Activated CD4-positive, alpha-beta T cell treated with anti-CD3 and anti-CD28 coated beads, Interleukin-2, amount 50 U/mL, for 4 hours (primary cell): ENCODE data around the gene KCTD4.
"Not testable (repeated sequence)": the region's sequence is repeated elsewhere in the genome, so short reads cannot be mapped to it uniquely, and the experiment has no call there.

Experiments used
- DNase-seq, 2 experiments: peaks; one replicate each; pipeline ENCODE4 v3.0.0-alpha.2; 2020

Gene KCTD4

DNA sequence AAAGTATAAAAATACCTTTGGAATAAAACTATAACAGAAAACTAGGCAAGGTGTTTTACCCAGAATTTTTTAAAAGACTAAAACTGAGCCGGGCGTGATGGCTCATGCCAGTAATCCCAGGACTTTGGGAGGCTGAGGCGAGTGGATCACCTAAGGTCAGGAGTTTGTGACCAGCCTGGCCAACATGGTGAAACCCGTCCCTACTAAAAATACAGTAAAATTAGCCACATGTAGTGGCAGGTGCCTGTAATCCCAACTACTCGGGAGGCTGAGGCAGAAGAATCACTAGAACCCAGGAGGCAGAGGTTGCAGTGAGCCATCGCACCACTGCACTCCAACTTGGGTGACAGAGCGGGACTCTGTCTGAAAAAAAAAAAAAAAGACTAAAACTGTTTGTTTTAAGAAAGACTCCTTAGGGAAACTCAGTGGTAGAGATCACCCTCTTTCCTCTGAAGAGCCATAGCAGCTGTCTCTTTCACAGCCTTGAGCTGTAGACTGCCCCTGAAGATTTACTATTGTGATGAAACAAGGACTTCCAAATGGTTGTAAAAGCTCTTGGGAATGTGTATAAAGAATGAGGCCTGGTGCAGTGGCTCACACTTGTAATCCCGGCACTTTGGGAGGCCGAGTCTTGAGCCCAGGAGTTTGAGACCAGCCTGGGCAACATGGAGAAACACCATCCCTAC, 14.7 kb upstream of the KCTD4 start:
- no peak for DNase-seq

DNA sequence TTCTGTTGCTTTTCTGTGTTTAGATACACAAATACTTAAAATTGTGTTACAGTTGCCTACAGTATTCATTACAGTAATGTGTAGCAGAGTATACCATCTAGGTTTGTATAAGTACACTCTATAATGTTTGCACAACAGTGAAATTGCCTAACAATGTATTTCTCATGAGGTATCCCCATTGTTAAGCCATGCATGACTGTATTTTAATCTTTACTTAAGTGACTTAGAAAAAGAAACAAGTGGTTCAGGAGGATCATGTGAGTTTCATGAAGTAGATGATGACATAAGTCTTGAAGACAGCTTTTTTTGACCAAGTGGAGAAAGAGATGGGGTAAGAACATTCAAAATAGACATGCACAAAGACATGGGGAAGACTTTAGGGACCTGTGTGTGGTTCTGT, 8.4 kb upstream of the KCTD4 start:
- DNase-seq: no peak

DNA sequence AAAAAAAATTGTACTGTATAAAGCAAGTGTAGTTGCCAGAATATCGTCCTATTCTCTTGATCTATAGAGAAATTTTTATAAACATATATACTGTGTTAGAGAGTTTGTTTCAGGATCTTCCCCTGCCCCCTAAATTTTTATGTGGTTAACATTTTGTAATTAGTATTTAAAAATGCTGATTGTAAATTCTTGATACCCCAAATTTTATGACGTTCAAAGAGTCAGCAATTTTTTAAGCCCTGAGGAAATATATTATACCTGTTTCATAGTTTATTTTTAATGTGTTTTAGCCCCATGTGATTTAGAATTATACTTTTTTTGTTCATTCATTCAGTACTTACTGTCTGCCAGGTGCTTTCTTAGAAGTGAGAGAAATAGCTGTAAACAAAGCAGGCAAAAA, 7.3 kb upstream of the KCTD4 start:
- DNase-seq: no peak

DNA sequence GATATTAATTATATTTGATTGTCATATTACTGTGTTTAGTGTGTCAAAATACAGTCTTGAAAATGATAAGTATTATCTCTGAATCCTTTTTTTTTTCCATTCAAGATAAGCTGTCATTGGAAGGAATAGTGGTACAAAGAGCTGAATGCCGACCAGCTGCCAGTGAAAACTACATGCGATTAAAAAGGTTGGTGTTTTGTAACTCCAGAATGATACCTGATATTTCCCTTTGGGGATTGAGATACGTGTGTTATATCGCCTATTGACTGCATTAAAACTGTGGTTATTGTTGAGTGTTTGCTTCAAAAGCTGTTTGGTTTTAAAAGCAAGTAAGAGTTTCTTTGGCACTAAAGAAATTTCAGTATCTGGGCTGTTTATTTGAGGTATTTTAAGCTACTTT, 6.5 kb upstream of the KCTD4 start:
- no peak for DNase-seq

DNA sequence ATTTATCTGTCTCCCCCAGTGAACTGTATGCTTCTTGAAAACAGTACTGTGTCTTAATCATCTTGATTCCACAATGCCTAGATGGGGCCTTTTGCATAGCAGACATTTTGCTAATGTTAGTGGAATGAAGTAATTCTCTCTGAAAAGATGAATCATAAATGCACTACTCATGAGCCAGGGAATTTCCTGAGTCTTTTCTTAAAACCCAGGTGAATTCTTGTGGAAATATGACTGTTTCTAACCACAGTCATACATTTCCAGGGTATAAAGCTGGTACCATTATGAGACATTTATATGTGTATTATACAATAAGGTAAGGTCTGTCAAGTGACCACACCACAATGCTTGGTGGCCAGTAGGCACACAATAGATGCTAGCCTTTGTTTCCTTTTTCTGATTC, 5.5 kb upstream of the KCTD4 start:
- no peak for DNase-seq

DNA sequence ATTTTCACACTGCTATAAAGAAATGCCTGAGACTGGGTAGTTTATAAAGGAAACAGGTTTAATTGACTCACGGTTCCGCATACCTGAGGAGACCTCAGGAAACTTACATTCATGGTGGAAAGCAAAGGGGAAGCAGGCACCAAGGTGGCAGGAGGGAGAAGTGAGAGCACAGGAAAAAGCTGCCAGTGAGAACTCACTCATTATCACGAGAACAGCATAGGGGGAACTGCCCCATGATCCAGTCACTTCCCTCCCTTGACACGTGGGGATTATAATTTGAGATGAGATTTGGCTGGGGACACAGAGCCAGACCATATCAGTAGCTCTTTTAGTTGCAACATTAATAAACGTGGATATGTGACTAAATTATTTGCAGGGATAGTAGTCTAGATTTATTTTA, 4.3 kb upstream of the KCTD4 start:
- no peak for DNase-seq

DNA sequence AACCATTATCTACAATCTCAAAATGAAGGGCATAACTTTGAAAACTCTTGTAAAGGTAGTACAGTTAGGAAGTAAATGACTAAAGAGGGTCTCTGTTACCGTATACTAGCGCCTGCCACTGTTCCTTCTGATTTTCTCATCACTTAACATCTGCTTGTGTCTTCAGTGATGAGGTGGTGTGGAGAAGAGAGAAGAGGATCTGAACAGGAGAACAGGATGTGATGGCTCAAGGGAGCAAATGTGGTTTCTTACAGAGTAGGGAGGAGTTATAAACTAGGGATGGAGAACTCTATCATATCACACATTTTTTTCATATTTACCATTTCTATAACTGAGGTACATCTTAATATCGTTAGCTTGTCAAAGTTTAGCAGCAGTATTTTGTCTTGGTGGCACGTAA, 1.1 kb downstream of the KCTD4 start:
- no peak for DNase-seq

DNA sequence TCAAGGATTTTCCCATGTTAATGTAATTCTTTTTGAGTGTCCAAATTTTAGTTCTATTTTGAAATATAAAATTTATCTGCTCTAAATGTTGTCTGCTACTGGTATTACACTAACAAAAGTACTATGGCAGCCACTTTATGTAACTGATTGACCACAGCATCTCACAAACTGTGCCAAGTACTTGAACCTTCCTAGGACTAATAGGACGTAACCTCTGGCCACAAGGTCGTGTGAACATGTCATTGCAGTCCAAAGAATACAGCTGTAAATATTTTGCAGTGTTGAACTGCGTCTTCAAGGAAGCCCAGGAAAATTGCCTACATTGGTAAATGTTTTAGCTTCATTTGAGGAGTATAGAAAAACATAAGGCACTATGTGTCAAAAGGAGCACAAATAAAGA, 1.9 kb downstream of the KCTD4 start:
- no peak for DNase-seq

DNA sequence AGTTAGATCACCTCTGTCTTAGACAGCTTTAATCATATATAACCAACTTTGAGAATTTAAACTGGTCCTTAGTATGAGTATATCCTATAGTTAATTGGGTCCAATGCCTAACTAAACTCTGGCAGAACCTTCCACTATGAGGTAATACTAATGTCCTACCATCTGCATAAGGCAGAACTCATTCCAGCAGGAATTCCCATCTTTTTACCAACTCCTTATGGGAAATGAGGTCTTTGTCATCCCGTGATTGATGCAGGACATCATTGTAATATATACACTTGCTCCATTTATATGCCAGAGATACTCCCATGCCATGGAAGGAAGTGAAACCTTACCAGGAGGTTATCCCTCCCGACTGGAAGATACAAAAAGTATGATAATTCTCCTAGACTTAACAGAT, 2.8 kb downstream of the KCTD4 start:
- no peak for DNase-seq

DNA sequence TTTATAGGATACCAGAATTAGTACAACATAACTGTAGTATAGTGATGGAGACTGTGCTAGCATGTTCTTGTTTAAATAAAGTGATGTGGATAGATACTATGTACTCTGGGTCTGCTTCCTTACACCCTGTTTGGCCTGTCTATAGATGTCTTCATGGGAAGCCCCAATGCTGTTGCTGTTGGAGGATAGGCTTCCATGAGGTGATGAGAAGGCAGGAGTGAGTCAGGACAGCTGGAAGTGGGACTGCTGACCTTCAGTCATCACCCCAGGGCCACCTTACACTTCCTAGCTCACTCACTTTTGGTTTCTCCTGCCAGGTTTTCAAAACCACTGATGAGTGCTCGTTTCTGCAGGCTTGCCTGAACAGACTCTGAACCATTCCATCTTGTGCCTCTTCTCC, 4.2 kb downstream of the KCTD4 start:
- DNase-seq: no peak

DNA sequence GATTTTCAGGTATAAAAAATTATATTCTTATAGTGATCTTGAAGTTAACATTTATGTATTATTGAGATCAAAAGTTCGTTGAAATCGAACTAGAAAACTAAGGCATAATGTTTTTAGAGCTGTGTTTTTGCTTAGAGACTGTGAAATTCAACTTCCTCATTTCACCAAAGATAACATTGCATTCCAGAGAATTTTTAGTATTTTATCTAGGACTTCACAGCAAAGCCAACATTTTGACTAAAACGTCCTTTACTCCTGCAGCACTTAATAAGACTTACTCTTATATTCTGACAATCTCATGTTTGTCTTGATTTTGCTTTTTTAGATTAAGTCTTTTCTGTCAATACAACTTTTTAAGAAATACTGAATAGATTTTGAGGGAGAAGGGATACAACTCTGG, 4.7 kb downstream of the KCTD4 start:
- DNase-seq: no peak

DNA sequence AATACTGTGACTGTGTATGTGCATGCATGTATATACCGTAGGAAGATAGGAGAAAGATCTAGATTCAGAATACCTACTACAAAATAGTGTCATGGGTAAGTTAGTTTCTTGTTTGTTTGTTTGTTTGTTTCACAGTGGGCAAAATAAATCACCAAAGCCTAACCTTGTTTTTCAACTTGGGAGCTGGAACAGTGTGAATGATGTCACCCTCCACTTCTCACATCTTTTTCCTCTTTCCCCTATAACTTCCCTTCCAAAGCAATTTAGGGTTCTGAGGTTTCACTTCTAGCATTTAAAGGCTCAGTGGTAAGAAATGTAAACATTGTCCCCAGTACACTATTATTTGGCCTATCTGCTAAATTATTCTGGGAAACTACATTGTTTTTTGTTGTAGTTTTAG, 5.4 kb downstream of the KCTD4 start:
- DNase-seq: no peak

DNA sequence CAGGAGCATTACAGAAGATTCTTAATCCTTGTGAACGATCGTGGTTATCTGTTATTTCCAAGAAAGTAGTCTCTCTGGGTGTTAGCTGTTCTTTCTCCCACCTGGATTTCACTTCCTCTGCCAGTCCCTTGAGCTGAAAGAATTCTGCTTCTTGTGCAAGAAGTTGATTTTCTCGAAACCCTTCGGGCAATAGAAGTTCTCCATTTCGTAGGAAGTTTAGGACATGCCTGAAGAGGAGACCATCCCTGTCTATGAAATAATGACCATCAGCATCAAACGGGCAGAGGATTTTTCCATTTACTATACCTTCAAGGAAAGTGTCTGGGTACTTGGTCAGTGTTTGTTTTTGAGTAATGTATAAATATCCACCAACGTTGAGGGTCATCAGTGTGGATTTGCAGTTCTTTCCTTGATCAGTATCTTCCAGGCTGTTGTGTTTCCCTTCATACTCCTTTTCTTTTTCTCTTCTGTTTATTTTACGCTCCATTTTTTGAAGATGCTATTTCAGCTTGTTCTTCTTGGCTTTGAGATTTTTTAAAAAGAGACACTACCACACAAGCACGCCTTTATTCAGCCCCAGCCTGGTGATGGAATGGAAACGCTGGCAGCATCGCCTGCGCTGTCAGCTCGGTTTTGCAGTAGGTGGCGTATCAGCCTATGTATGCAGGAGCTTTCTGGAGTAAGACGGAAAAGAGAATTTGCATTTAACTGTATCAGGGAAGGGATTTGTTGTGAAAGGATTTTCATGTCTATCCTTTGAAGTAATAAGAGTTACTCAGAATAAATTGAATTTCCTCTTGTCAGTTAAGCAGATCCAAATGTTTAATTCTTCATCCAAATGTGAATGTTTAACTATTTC, 6.5 kb downstream of the KCTD4 start:
- DNase-seq: no peak

DNA sequence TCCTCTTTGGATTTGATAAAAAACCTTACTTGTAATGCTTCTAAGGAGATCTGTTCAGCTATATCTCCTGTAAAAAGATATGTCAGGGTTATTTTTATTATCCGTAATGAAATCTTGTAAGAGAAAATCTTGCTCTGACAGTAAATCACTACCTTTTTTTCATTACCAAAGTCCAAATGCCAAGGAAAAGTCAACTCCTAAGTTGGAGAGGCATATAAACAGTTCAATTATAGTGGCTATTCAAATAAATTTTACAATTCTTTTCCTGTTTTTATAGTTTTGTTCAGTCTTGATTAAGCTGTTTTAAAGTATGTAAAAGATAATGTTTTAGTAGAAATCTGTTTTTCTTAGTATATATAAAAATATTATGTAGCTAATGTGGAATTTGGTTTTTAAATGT, 9.0 kb downstream of the KCTD4 start:
- DNase-seq: no peak

DNA sequence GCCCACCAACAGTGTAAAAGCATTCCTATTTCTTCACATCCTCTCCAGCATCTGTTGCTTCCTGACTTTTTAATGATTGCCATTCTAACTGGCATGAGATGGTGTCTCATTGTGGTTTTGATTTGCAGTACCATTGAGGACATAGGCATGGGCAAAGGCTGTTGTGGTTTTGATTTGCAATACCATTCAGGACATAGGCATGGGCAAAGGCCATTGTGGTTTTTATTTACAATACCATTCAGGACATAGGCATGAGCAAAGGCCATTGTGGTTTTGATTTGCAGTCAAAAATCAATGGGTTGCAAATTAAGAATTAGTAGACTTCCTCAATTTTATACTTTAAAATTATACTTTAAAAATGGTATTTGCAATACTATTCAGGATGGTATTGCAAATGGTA, 11.3 kb downstream of the KCTD4 start:
- not testable (repeated sequence) for DNase-seq

DNA sequence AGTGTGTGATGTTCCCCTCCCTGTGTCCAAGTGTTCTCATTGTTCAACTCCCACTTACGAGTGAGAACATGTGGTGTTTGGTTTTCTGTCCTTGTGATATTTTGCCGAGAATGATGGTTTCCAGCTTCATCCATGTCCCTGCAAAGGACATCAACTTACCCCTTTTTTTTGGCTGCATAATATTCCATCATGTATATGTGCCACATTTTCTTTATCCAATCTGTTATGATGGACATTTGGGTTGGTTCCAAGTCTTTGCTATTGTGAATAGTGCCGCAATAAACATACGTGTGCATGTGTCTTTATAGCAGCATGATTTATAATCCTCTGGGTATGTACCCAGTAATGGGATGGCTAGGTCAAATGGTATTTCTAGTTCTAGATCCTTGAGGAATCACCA, 11.8 kb downstream of the KCTD4 start:
- DNase-seq: not testable (repeated sequence)

DNA sequence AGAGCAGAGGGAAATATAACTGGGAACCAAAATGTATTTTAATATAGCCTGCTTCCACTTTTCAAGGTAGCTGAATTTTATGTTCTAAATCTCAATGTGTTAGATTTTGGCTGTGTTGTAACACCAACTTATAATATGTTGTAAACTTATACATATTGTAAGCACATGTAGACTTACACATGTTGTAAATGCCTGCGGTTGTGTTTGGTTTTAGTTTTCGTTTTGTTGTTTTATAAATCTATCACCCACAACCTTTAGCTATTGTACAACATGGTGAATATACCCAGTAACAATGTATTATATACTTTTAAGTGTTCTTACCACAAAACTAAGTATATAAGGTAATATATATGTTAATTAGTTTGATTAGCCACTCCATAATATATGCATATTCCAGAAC, 15.6 kb downstream of the KCTD4 start:
- no peak for DNase-seq

DNA sequence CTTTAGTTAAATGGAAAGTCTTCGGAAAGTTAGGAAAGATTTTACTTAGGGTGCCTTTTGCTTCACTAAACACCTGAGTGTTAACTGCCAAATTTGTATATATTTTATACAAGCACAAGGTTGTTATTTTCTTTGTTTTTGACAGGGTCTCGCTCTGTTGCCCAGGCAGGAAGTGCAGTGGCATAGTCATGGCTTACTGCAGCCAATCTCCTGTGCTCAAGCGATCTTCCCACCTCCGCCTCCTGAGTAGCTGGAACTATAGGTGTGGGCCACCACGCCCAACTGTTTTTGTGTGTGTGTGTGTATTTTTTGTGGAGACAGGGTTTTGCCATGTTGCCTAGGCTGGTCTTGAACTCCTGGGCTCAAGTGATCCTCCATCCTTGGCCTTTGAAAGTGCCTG, 16.2 kb downstream of the KCTD4 start:
- DNase-seq: no peak

DNA sequence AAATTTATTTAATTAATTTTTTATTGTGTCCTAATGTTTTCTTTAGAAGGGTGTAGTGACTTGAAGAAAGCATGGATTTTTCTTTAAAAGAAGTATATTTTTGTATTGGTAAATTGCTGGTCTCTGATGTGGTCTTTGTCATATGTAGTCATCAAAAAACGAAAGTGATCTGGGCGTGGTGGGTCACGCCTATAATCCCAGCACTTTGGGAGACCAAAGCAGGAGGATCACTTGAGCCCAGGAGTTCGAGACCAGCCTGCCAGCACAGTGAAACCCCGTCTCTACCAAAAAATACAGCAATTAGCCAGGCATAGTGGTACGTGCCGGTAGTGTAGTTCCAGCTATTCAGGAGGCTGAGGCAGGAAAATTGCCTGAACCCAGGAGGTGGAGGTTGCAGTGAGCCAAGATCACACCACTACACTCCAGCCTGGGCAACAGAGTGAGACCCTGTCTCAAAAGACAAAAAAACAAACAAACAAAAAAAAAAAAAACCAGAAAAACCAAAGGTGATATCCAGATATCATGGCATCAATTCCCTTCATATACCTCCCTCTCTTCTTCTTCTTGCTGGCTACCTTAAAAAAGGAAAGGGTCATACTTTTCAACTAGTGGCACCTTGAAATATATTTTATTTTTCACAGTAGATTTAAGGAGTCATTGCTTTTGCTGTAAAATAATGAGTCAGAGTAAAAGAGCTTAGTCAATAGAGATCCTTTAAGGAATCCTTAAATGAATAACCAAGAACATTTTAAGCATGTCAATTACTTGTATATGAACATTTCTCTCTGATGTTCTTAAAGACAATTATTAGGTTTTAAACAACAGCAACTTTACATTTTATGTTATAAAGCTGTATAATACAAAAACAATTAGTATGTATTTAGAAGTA, 19.9 kb downstream of the KCTD4 start:
- no peak for DNase-seq

DNA sequence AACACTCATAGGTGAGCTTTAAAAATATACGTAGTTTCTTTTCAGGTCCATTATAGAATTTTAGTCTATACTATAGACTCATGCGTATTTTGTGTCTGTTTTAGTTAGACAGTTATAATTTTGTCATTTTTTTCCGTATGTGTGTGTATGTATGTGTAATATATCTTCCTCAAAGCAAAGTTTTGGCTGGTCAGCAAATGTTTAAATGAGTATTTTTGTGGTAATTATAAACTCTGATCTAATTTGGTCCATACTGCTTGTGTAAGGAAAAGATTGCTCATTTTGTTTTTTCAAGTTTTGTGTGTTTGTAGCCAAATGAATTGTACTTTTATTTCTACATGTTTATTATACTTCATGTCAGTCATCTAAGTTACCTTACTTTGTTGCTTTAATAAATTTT, 20.5 kb downstream of the KCTD4 start:
- DNase-seq: no peak

DNA sequence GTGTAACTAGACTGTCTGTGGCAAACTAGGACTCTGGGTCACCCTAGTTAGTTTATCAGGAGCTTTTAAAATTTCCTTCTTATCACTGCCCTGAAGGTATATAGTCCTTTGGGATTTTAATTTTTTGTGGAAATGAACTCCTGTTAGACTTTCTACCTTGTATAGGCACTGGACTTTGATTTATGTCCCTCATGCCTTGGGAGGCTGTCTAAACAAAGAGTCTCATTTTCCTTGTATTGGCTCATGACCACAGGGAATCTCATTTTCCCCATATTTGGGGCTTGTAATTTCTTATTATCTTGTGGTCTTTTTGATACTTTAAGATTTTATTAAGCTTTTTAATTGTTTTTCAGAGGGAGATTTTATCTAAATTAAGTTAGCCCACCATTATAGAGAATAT, 21.4 kb downstream of the KCTD4 start:
- DNase-seq: no peak

DNA sequence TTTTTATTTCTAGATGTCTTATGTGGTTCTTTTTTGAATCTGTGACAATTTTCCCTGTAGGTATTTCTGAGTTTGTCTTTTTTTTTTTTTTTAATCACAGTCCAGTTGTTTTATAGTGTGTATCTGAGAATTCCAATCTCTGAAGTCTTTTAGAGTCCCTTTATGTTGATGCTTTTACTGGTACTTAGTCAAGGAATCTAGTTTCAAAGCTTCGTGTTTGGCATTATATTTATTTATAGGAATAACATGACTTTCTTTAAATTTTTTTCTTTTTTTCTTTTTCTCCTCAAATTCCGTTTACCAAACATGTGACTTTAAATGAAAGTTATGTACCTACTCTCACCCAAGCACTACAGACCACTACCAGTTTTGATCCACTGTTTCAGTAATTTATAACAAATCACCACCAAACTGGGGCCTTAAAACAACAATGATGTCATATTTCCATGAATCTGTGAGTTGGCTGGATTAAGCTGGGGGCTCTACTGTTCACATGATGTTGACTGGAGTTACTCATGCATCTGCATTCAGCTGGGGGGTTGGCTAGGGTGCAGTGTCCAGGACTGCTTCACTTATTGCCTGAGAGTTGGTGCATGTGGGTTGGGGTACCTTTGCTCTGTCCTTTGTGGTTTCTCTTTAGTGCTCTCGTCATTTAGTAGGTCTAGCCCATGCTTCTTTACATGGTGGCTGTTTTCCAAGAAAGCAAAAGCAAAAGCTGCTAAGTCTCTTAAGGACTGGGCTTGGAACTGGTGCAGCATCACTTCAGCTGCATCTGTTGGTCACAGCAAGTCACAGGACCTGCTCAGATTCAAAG, 22.3 kb downstream of the KCTD4 start:
- no peak for DNase-seq

DNA sequence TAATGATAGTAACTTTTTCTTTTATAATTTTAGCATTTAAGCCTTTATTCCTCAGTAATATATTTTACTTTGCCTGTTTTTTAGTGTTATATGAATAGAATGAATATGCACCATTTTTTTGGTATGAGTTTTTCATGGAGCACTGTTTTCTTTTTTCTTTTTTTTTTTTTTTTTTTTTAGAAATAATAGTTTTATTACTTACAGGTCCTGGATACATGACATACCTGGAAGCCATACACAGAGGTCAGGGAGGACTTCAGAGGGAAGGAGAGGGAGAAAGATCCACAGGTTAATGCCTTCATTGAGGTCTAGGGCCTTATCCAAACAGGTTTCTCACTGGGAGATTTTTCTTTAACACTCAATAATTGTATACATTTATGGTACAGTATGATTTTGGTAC, 26.4 kb downstream of the KCTD4 start:
- DNase-seq: no peak
